TTC549 (cell line): ENCODE measurements around the gene LRRTM1.

Experiments used
- FAIRE-seq: peaks from 2 replicates; lab custom pipeline; 2012; peaks lifted over from hg19 to GRCh38; lab: Jason Lieb, UNC

Gene LRRTM1

GRCh38 chr2:80302314-80303005 lies 2.1 kb downstream of the LRRTM1 start:
- FAIRE-seq, result no peak

GRCh38 chr2:80302001-80302313 lies 2.6 kb downstream of the LRRTM1 start:
- no peak for FAIRE-seq

DNA sequence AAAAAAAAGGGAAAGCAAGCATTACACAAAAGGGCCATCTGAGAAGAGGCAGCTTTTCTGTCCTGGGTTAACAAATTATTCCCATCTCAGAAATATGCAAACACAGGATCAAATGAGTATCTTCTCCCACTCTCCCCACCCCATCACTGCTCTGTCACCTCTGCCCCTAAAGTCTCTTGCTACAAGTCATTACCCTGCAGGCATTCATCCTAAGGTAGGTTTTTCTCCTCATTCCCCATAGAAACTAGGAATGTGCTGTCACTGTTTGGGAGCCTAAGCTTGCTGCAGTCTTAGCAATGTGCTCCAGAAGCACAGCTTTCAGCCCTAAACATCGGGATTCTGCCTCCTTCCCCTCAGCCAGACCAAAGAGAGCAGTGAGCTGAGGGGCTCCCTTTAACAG lies 3.6 kb downstream of the LRRTM1 start:
- no peak for FAIRE-seq

DNA sequence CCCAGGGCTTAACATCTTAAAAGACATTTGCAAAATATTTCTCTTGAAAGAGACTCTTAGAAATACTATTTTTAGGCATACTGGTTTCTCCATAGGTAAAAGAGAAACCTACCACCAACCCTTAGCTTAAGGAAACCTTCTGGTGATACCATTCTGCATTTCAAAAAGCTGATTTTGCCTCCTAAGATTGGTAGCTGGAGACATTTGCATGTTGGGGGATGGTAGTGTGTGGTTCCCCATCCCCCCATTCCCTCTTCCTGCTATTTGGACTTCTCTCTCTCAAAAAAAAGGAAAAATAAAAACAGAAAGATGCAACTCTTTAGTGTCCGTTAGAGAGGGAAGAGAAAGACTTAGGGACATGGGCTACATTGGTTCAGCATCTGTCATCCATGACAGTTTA lies 4.2 kb downstream of the LRRTM1 start:
- FAIRE-seq, result no peak

DNA sequence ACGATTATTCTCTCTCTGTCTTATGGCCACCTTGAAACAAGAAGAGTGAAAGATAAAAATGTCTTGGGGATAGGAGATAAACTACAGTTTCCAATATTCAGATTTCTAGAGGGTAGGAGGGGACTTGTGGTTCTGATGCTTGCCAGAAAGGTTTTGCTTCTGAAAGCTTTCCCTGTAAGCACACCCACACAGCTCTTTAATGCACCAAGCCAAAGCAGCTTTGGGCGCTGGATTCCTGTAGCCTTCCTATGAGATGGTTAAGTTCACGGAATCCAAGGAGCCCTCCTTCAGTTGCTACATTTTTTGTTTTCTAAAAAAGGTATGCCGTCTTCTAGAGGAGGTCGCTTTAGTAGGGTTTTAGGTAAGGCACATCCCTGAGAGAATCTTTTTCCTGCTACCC lies 4.9 kb downstream of the LRRTM1 start:
- no peak for FAIRE-seq

GRCh38 chr2:80298954-80299353 lies 5.6 kb downstream of the LRRTM1 start:
- no peak for FAIRE-seq

DNA sequence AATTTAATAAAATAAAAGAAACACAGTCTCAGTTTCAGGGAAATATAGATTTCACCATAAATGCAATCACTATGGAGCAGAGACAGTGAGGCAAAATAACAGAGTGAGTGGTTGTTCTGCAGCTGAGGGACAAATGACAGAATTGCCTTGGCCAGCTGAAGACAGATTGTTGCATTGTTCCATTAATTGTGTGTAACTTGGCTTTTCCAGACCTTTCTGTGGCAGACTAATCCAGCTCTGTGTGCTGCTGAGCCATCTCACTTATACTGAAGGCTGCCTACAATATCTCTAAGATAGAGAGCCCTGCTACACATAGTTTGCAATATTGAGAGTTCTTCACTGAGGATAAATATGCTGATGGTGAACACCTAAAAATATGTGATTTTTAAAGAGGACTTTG lies 11.5 kb downstream of the LRRTM1 start:
- no peak for FAIRE-seq

DNA sequence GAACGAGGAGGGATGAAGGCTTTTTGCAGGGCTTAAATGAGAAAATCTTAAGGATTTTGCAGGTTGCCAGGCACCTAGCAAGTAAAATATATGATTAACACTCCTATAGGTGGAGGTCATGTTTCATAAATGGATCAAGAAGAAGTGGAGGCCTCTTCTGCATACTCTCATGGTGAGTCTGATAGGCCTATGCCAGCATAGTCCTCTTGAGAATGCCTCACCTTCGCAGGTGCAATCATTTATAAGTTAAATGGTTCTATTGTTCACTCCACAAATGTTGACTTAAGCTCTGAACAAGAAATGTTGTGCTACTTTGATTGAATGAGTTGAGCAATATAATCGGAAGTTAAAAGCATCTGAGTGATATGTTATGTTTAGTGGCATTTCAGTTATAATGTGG lies 12.1 kb downstream of the LRRTM1 start:
- FAIRE-seq, result no peak

DNA sequence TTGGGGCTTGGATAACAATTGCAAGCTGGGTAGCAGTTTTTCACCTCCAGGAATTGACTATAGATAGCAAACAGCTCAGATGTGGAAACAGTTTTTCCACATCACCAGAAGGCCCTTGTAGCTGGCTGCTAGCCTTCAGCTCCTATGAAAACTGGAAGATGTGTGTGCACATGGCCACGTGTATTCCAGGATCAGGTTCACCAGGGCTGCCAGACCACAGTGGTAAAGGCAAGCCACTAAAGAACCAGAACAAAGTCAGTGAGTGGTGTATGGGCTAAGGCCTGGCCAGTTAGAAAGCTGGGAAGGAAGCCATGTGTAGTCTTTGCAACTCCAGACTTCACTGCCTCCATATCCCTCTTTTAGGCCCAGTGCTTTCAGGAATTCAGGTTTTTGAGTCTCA lies 12.9 kb downstream of the LRRTM1 start:
- no peak for FAIRE-seq

DNA sequence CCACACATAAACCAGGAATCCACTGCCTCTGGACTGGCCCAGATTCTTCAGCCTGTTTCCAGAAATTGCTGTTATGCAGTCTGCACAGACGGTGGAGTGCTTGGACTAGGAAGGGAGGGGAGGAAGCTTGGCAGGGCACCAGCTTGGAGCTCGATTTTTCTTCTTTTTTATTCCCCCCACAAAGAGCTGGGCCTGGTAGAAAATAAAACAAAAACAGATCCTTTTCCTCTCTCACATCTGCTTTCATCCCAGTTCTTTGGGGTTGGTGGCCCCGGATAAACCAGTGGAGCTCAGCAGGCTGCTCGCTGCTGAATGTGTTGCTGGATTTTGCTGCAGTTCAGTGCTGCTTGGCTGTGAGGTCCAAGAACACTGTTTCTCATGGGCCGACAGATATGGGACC lies 16.0 kb downstream of the LRRTM1 start:
- no peak for FAIRE-seq

GRCh38 chr2:80281049-80281448 lies 23.5 kb downstream of the LRRTM1 start:
- FAIRE-seq, result no peak

GRCh38 chr2:80280598-80280997 lies 24.0 kb downstream of the LRRTM1 start:
- no peak for FAIRE-seq

DNA sequence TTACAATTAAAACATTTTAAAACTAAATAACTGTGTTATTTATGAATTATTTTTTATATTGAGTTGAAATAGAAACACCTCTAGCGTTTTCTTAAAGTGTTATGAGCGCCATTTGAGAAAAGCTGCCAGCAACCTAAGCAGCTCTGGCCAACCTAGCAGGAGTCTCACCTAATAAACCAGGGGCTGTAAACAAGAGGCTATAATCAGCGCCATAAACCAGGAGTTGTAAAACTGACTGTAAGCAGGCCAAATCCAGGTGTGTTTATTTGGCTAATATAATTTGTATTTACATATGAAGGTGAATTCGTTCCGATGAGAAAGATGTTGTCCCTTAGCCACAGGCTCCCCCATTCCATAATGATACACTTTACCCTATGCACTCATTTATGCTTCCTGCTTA lies 34.7 kb downstream of the LRRTM1 start:
- FAIRE-seq, result no peak

DNA sequence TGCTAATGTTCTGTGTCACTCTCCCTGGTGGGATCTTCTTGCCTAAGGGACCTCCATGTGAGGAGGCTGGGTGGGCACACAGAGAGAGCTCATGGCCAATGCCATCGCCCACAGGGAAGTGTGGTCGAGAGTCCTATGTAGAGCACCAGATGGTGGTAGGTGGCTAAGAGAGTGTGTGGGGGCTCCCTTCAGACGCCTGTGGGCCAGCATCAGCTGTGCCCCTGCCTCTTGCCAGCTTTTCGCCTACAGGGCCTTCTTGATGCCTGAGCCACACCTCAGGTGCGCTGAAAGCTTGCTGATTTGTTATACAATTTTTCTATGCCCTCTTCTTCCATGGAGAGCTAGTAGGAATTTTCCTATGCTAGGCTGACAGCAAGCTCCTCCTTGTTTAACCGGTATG lies 38.3 kb downstream of the LRRTM1 start:
- no peak for FAIRE-seq

DNA sequence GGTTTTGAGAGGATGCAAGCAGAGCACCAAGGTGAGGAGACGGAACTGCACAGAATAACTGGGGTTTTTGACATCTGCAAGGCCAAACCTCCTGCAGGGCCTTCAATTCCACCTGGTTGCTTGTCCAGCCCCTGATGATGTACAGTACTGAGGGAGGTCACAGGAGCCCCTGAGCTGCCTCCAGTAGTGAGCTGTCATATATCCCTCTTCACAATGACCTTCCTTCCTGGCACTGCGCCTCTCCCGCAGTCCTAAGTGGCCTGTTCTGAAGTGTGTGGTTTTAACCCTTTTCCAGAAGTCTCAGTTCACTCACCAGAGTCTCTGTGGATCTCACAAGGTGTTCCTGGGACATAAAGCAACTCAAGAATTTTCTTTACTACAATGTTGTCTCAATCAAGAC lies 45.3 kb downstream of the LRRTM1 start:
- no peak for FAIRE-seq

DNA sequence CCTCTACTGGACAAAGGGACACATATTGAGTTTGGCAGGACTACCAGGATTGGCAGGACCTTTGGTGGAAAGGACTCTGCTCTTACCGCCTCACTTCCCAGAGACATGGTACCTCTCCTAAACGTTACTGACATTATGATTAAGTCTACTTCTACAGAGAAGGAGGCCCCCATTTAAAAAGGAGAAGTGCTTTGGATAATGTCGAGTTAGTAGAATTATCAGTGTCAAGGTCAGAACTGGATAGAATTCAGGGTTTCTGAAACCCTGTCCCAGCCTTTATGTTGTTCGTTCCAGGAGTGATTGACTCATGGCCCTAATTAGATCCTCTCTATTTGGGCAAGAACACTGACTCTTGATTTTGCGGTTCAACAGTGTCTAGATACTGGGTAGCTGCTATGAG lies 45.8 kb downstream of the LRRTM1 start:
- no peak for FAIRE-seq

DNA sequence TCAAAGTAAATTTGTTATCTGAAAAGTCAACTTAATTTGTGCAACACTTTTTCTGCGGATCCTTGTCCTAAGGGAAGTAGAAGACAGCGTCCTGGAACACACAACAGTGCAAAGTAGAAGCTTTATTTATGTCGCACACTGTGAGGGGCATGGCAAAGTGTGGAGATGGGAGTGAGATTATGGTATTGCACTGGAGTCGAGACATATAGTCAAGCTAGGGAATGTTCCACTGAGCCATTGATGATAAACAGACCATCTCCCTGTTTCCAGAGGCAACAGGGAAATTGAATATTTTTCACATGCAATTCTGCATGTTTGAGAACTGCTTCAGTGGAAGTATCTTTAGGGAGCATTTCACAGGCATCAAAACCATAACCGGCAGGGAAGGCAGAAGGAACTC lies 46.2 kb downstream of the LRRTM1 start:
- FAIRE-seq, result no peak

DNA sequence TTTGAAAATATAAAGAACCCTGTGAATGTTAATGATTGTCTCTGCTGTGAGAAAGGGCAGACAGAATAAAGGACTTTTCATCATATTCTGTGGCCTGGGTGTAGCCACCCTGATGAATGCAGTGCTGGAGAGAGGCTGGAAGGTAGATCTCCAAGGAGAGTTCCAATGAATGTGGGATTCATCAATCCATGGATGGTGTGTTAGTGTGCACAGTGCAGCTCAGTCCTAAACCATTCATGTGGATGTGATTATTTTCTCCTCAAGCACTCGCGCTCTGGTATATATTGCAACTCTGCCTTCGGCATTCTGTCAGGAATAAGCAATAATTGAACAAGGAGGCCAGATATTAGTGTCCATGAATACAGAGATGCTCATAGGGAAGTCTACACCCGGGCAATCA lies 47.1 kb downstream of the LRRTM1 start:
- no peak for FAIRE-seq

DNA sequence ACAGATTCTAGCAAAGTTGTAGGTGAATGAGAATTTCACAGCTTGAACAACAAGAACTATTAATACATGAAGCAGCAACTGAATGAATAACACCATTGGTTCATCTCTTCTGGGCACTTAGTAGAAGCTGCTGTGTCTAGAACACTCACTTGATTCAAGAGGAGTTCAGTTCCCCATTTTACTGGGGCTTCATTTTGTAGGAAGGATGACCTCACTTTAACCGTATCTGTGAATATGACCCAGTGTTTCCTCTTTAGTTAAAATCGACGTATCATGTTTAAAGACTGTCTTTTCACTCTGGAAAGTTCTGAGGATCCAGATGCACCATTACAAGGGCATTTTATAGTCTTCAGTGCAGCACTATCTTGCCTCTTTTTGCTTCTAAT lies 47.8 kb downstream of the LRRTM1 start:
- no peak for FAIRE-seq

DNA sequence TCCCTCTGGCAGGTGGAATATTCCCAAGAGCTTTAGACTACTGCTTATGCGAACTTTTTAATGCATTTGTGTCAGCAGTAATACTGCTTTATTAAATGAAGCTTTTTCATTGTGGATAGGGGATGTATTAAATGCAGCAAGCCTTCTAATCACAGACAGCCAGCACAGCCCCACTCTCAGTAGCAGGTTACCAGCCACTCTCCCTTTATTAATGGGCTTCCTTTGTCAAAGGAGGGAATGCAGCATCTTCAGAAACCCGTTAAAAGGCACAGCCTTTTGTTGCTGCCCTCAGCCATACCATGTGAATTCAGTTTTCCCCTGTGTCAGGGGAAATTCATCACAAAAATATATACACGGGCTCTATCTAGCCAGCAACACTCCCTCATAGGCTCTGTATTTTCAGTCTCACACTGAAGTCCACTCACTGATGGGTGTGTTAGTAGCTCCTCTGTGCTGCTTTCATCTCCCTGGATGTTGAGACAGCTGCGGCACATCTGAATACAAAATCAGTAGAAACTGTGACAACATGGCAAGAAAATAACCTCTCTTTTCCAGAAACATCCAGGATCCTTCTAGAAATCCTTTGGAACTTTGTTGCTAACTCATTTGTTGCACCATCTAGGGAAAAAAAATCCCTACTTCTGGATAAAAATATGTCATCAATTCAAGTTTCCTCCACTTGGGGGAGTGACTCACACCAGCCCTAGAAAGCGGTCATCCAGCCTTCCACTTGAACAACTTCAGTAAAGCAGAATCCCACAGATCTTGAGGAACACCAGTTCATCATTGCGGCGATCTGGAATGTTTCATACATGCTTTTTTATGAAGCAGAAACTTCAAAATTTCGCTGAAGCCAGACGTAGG lies 48.4 kb downstream of the LRRTM1 start:
- FAIRE-seq, result no peak

DNA sequence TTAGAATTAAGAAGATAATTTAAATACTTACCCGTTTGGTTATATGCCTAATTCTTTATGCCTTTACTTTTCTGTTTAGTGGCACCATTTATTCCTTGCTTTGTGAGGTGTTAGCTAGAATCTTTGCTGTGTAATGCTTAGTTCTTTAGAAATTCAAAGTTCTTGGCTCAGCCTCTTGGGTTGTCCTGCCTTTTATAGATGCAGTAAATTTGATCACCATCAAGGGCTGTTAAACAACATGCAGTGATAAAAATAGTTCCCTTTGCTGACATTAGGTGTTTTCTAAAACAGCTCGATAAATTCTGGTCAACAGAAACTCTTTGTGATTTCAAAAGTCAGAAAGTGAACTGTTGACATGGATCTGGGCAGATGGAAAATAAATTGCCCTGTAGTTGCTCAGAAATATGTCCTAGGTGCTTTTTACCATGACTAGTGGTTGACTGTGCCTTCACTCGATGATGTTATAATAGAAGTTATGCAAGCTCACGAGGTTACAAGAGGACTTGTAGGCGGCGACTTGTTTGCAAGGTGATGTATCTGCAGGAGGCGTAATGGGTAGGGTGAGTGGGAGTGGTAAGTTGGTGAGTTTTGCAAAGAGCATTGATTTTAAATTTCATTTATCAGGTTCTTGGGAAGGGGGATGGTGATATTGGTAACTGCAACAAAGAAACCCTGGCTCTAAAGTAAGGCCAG lies 52.1 kb downstream of the LRRTM1 start:
- no peak for FAIRE-seq
